Smooth muscle cell (in vitro differentiated cells): ENCODE data around the gene RGS21. TPM values are rescaled to one million over a fixed set of nuclear protein-coding genes. Genes with fewer than 3 reads are reported as not detected.

ENCODE experiments used
- DNase-seq: peaks from one replicate; lab custom pipeline; 2025; ENCODE audit not compliant: unreplicated experiment; lab: John Stamatoyannopoulos, UW
- H2AFZ ChIP-seq: fragments of 200-600 bp; sonication (generic); 2 replicates; pipeline ENCODE4 v1.6.0; 2016; ENCODE audit warnings: antibody characterized with exemption, low read depth, mild to moderate bottlenecking
- H3F3A ChIP-seq: fragments of 200-600 bp; sonication (generic); 2 replicates; pipeline ENCODE4 v1.6.0; 2017; ENCODE audit warnings: antibody characterized with exemption, low read depth
- H3K27ac ChIP-seq: fragments of 200-600 bp; sonication (generic); 2 replicates; pipeline ENCODE4 v1.5.1; 2016; ENCODE audit warnings: low read depth, mild to moderate bottlenecking
- H3K27me3 ChIP-seq: fragments of 200-600 bp; sonication (generic); 2 replicates; pipeline ENCODE4 v1.6.1; 2016; ENCODE audit warnings: low read depth, mild to moderate bottlenecking
- H3K36me3 ChIP-seq: fragments of 200-600 bp; sonication (generic); 2 replicates; pipeline ENCODE4 v1.5.1; 2016; ENCODE audit warnings: low read depth
- H3K4me1 ChIP-seq: fragments of 200-600 bp; sonication (generic); 2 replicates; pipeline ENCODE4 v1.5.1; 2016; ENCODE audit warnings: low read depth
- H3K4me2 ChIP-seq: fragments of 200-600 bp; sonication (generic); 2 replicates; pipeline ENCODE4 v1.6.0; 2016; ENCODE audit warnings: mild to moderate bottlenecking
- H3K4me3 ChIP-seq: fragments of 200-600 bp; sonication (generic); 2 replicates; pipeline ENCODE4 v1.5.1; 2016; ENCODE audit warnings: mild to moderate bottlenecking
- H3K79me2 ChIP-seq: fragments of 200-600 bp; sonication (generic); 2 replicates; pipeline ENCODE4 v1.6.0; 2016; ENCODE audit warnings: low read depth, mild to moderate bottlenecking
- H3K9ac ChIP-seq: fragments of 200-600 bp; sonication (generic); 2 replicates; pipeline ENCODE4 v1.6.0; 2016; ENCODE audit warnings: low read depth
- H3K9me3 ChIP-seq: fragments of 200-600 bp; sonication (generic); replicated peaks from 2 replicates; pipeline ENCODE4 v1.5.1; 2016; ENCODE audit warnings: low read depth
- H4K20me1 ChIP-seq: fragments of 200-600 bp; sonication (generic); 2 replicates; pipeline ENCODE4 v1.6.0; 2016; ENCODE audit warnings: low read depth
- CTCF ChIP-seq: fragments of 200-600 bp; sonication (generic); IDR thresholded peaks from 2 replicates; pipeline ENCODE4 v1.5.1; 2017; ENCODE audit warnings: borderline replicate concordance, mild to moderate bottlenecking, antibody characterized with exemption; ENCODE audit not compliant: insufficient read depth, poor library complexity, severe bottlenecking
- WGBS: methylation state at CpG from one replicate; pipeline ENCODE4 v1.1.7; 2016; ENCODE audit warnings: low lambda C conversion rate; 5-methylcytosine and 5-hydroxymethylcytosine counted together
- polyA plus RNA-seq: library from polyadenylated mRNA; unstranded; fragments of >200 nt; fragmentation: Nextera tagmentation; extraction: Ambion mirVana; gene quantifications from 2 replicates; pipeline ENCODE4 v1.2.1, GENCODE V29; 2016
- total RNA-seq: library from RNA; depleted of rRNA; stranded (reverse); fragments of >200 nt; gene quantifications from 2 replicates; pipeline ENCODE4 v1.2.3, GENCODE V29; 2014

RGS21 gene
- total and polyA plus RNA-seq, 2 experiments from 2014 or later = not detected

- no peak for DNase-seq
- Histone ChIP-seq H3K9me3 (no peaks in the 10 kb centered on the region), H4K20me1 (no peaks in the 10 kb centered on the region), H3F3A (no peaks in the 10 kb centered on the region), H3K79me2 (no peaks in the 10 kb centered on the region), H3K4me3 (no peak overlapping the region), H3K36me3 (no peaks in the 10 kb centered on the region), H3K27me3 (no peaks in the 10 kb centered on the region), H3K27ac (no peak overlapping the region), H3K4me1 (no peaks in the 10 kb centered on the region), H2AFZ (no peak overlapping the region), H3K4me2 (no peak overlapping the region), H3K9ac (no peak overlapping the region)
- peak; percentile 51 for TF ChIP-seq CTCF
- WGBS = 66% methylated on average over 1 of the region's 1 CpG
Measured at GRCh38 chr1:192311281-192311680, 5.5 kb upstream of the RGS21 start.

GRCh38 chr1:192327997-192328396, 11.2 kb downstream of the RGS21 start:
- Histone ChIP-seq H2AFZ (no peak overlapping the region), H3K9me3 (no peaks in the 10 kb centered on the region), H3K79me2 (no peaks in the 10 kb centered on the region), H3K36me3 (no peaks in the 10 kb centered on the region), H3K27ac (no peak overlapping the region), H3K27me3 (no peaks in the 10 kb centered on the region), H3K9ac (no peak overlapping the region), H3F3A (no peaks in the 10 kb centered on the region), H3K4me3 (no peak overlapping the region), H4K20me1 (no peaks in the 10 kb centered on the region), H3K4me2 (no peak overlapping the region), H3K4me1 (no peaks in the 10 kb centered on the region)
- no peak for DNase-seq
- no peak for TF ChIP-seq CTCF
- 92% methylated on average over 6 of the region's 6 CpGs for WGBS

GRCh38 chr1:192342842-192343241, 26.1 kb downstream of the RGS21 start:
- Histone ChIP-seq H3K4me3 (no peak overlapping the region), H3K9ac (no peak overlapping the region), H3K4me2 (no peak overlapping the region), H3K9me3 (no peaks in the 10 kb centered on the region), H3K27me3 (no peaks in the 10 kb centered on the region), H3K27ac (no peak overlapping the region), H3K4me1 (no peaks in the 10 kb centered on the region), H2AFZ (no peak overlapping the region), H3K36me3 (no peaks in the 10 kb centered on the region), H4K20me1 (no peaks in the 10 kb centered on the region), H3F3A (no peaks in the 10 kb centered on the region), H3K79me2 (no peaks in the 10 kb centered on the region)
- no peak for TF ChIP-seq CTCF
- DNase-seq = no peak
- WGBS = 78% methylated on average over 6 of the region's 6 CpGs

GRCh38 chr1:192343344-192343743, 26.6 kb downstream of the RGS21 start:
- H3K4me3 ChIP-seq = no peak overlapping the region
- H3K9me3 ChIP-seq = no peaks in the 10 kb centered on the region
- no peaks in the 10 kb centered on the region for H3K79me2 ChIP-seq
- DNase-seq = no peak
- H3K4me2 ChIP-seq = no peak overlapping the region
- H3K27ac ChIP-seq = no peak overlapping the region
- no peaks in the 10 kb centered on the region for H3F3A ChIP-seq
- H3K36me3 ChIP-seq = no peaks in the 10 kb centered on the region
- no peak overlapping the region for H2AFZ ChIP-seq
- WGBS = 69% methylated on average over 3 of the region's 3 CpGs
- no peak overlapping the region for H3K9ac ChIP-seq
- no peaks in the 10 kb centered on the region for H3K27me3 ChIP-seq
- TF ChIP-seq CTCF = no peak
- H4K20me1 ChIP-seq = no peaks in the 10 kb centered on the region
- H3K4me1 ChIP-seq = no peaks in the 10 kb centered on the region
